ENCODE results near the gene IMPDH2. TPM values are rescaled to one million over a fixed set of nuclear protein-coding genes. Genes with fewer than 3 reads are reported as not detected.

Gene IMPDH2
- total and polyA plus RNA-seq, 8 donors: 107 to 320 (median 159) TPM

DNA sequence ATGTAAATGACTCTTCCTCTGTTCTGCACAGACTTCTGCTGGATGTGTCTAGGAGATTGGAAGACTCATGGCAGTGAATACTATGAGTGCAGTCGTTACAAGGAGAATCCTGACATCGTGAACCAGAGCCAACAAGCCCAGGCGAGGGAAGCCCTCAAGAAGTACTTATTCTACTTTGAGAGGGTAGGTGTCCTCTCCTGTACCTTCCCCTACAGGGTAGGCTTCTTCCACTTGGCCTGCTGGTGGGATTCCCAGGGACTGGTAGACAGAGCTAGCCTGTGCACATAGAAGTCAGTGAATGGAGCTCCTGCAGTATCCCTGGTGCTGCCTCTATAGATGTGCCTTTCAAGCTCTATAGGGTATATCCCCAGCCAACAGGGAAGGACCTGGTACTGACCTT is 49.7 kb downstream of the IMPDH2 start:
- TF ChIP-seq, protein P1, sequence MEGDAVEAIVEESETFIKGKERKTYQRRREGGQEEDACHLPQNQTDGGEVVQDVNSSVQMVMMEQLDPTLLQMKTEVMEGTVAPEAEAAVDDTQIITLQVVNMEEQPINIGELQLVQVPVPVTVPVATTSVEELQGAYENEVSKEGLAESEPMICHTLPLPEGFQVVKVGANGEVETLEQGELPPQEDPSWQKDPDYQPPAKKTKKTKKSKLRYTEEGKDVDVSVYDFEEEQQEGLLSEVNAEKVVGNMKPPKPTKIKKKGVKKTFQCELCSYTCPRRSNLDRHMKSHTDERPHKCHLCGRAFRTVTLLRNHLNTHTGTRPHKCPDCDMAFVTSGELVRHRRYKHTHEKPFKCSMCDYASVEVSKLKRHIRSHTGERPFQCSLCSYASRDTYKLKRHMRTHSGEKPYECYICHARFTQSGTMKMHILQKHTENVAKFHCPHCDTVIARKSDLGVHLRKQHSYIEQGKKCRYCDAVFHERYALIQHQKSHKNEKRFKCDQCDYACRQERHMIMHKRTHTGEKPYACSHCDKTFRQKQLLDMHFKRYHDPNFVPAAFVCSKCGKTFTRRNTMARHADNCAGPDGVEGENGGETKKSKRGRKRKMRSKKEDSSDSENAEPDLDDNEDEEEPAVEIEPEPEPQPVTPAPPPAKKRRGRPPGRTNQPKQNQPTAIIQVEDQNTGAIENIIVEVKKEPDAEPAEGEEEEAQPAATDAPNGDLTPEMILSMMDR (IDR thresholded peaks at IDR 0.05): no peak
- Histone ChIP-seq H3K4me1 (no peaks in the 10 kb centered on the region), H3K9me3 (no peaks in the 10 kb centered on the region), H3K27ac (no peak overlapping the region), H3K27me3 (no peaks in the 10 kb centered on the region), H3K36me3 (peaks cover 0 to 62% (median 48%) of the 10 kb centered on the region in 3 donors), H3K4me3 (no peak overlapping the region)
- 88 to 93% methylated on average over 3 of the region's 3 CpGs for whole genome bisulfite sequencing, 2 donors
- intact Hi-C loops (cut with DNase I): no loop called here
- DNase-seq (no peak), ATAC-seq (no peak), FAIRE-seq (no peak)

Small RNA genes lying within 50 kb of the gene (microRNA-seq; reads per million reads assigned to microRNA genes)
- gene MIR191 (5,168 to 6,997 reads per million in 2 donors), gene MIR425 (835 to 956 reads per million in 2 donors)

Other genes starting within 250 kb of the IMPDH2 start
- gene PRKAR2A, start 181.5 kb downstream of the IMPDH2 start, total RNA-seq: 10 to 100 TPM; 17.5 to 33.9 (median 23.8) TPM
- gene PRKAR2A, start 181.5 kb downstream of the IMPDH2 start, polyA plus RNA-seq: 1 to 10 TPM; 4.2 to 6.9 TPM
- 10 to 100 TPM in 3 of 6 donors, 1 to 10 TPM in 3; 8.3 to 15.7 (median 10.0) TPM for gene SLC25A20, start 130.5 kb downstream of the IMPDH2 start, total RNA-seq
- 10 to 100 TPM in 1 of 2 donors, 1 to 10 TPM in 1; 9.6 to 14.8 TPM for gene SLC25A20, start 130.5 kb downstream of the IMPDH2 start, polyA plus RNA-seq
- 10 to 100 TPM; 33.3 to 45.8 (median 40.4) TPM for gene ARIH2, start 110.6 kb downstream of the IMPDH2 start, total RNA-seq
- gene ARIH2, start 110.6 kb downstream of the IMPDH2 start, polyA plus RNA-seq: 10 to 100 TPM; 50.0 to 53.6 TPM
- gene P4HTM, start 39.2 kb downstream of the IMPDH2 start, total RNA-seq: 10 to 100 TPM; 29.9 to 42.4 (median 38.0) TPM
- gene P4HTM, start 39.2 kb downstream of the IMPDH2 start, polyA plus RNA-seq: 100 to 1,000 TPM in 1 of 2 donors, 10 to 100 TPM in 1; 56.6 to 108 TPM
- 100 to 1,000 TPM in 1 of 6 donors, 10 to 100 TPM in 5; 57.1 to 155 (median 83.4) TPM for gene WDR6, start 22.0 kb downstream of the IMPDH2 start, total RNA-seq
- 100 to 1,000 TPM; 271 to 374 TPM for gene WDR6, start 22.0 kb downstream of the IMPDH2 start, polyA plus RNA-seq
- 10 to 100 TPM; 19.5 to 31.8 (median 25.3) TPM for gene DALRD3, start 10.8 kb downstream of the IMPDH2 start, total RNA-seq
- gene DALRD3, start 10.8 kb downstream of the IMPDH2 start, polyA plus RNA-seq: 10 to 100 TPM; 37.1 to 57.2 TPM
- 10 to 100 TPM; 20.9 to 33.9 (median 30.6) TPM for gene NDUFAF3, start 7.3 kb downstream of the IMPDH2 start, total RNA-seq
- 10 to 100 TPM; 63.7 to 72.1 TPM for gene NDUFAF3, start 7.3 kb downstream of the IMPDH2 start, polyA plus RNA-seq
- gene QRICH1, start 64.7 kb upstream of the IMPDH2 start, total RNA-seq: 10 to 100 TPM; 20.9 to 48.1 (median 28.2) TPM
- 10 to 100 TPM; 27.8 to 46.3 TPM for gene QRICH1, start 64.7 kb upstream of the IMPDH2 start, polyA plus RNA-seq
- gene QARS1, start 75.4 kb upstream of the IMPDH2 start, total RNA-seq: 100 to 1,000 TPM in 5 of 6 donors, 10 to 100 TPM in 1; 82.0 to 148 (median 131) TPM
- gene QARS1, start 75.4 kb upstream of the IMPDH2 start, polyA plus RNA-seq: 100 to 1,000 TPM; 197 to 213 TPM
- 10 to 100 TPM; 20.7 to 44.2 (median 27.6) TPM for gene USP19, start 91.4 kb upstream of the IMPDH2 start, total RNA-seq
- gene USP19, start 91.4 kb upstream of the IMPDH2 start, polyA plus RNA-seq: 10 to 100 TPM; 25.3 to 25.5 TPM
- gene LAMB2, start 103.7 kb upstream of the IMPDH2 start, total RNA-seq: 100 to 1,000 TPM in 2 of 6 donors, 10 to 100 TPM in 4; 74.4 to 215 (median 90.4) TPM
- gene LAMB2, start 103.7 kb upstream of the IMPDH2 start, polyA plus RNA-seq: 100 to 1,000 TPM; 438 to 483 TPM
- gene CCDC71, start 136.9 kb upstream of the IMPDH2 start, total RNA-seq: 10 to 100 TPM in 1 of 6 donors, 1 to 10 TPM in 5; 5.9 to 11.0 (median 8.3) TPM
- 10 to 100 TPM in 1 of 2 donors, 1 to 10 TPM in 1; 7.6 to 10.2 TPM for gene CCDC71, start 136.9 kb upstream of the IMPDH2 start, polyA plus RNA-seq
- 10 to 100 TPM in 3 of 6 donors, 1 to 10 TPM in 3; 5.5 to 13.7 (median 10.0) TPM for gene KLHDC8B, start 142.2 kb upstream of the IMPDH2 start, total RNA-seq
- 10 to 100 TPM; 11.8 to 19.1 TPM for gene KLHDC8B, start 142.2 kb upstream of the IMPDH2 start, polyA plus RNA-seq
- gene C3orf62, start 247.8 kb upstream of the IMPDH2 start, total RNA-seq: 1 to 10 TPM in 4 of 6 donors, under 1 TPM in 2; 0.83 to 2.6 (median 1.5) TPM
- 1 to 10 TPM; 4.4 to 7.2 TPM for gene C3orf62, start 247.8 kb upstream of the IMPDH2 start, polyA plus RNA-seq

All from pancreas (tissue), 10 donors.